Sigmoid colon (tissue), 7 donors: Measurements from ENCODE around the gene DIS3L2. TPM values are rescaled to one million over a fixed set of nuclear protein-coding genes. Genes with fewer than 3 reads are reported as not detected.

Experiments
- DNase-seq: peaks from one replicate; pipeline ENCODE4 v3.0.0-alpha.2; 2019
- H3K27ac ChIP-seq, 4 donors: fragments of 200-600 bp; sonication (generic); one replicate each; pipeline ENCODE4 v1.5.1; 2016 to 2019; ENCODE audit warnings: mild to moderate bottlenecking in 1 of 4
- H3K27me3 ChIP-seq, 3 donors: fragments of 200-600 bp; sonication (generic); one replicate each; pipeline ENCODE4 v1.5.1; 2019; ENCODE audit warnings: mild to moderate bottlenecking in 1 of 3
- H3K36me3 ChIP-seq, 4 donors: fragments of 200-600 bp; sonication (generic); one replicate each; pipeline ENCODE4 v1.5.1; 2016 to 2019
- H3K4me1 ChIP-seq, 4 donors: fragments of 200-600 bp; sonication (generic); one replicate each; pipeline ENCODE4 v1.5.1; 2017 to 2019
- H3K4me3 ChIP-seq, 4 donors: fragments of 200-600 bp; sonication (generic); one replicate each; pipeline ENCODE4 v1.5.1; 2017 to 2019; ENCODE audit warnings: mild to moderate bottlenecking in 2 of 4, moderate library complexity in 1 of 4
- H3K9me3 ChIP-seq, 4 donors: fragments of 200-600 bp in 3 of 4; sonication (generic) in 3 of 4; one replicate each; pipeline versions ENCODE4 v1.5.1 to v1.6.1; 2013 to 2019
- EP300 ChIP-seq, 4 donors: sonication (generic); formaldehyde crosslinking; IDR thresholded peaks; one replicate each; pipeline ENCODE4 v1.6.1; 2017; ENCODE audit warnings: antibody characterized with exemption in 4 of 4
- POLR2A ChIP-seq, 2 donors: fragments of 450-650 bp; IDR thresholded peaks; one replicate each; pipeline ENCODE4 v1.6.1; 2016; ENCODE audit warnings: antibody characterized with exemption in 2 of 2, mild to moderate bottlenecking in 2 of 2, moderate library complexity in 2 of 2
- POLR2AphosphoS5 ChIP-seq, 4 donors: sonication (generic); formaldehyde crosslinking; IDR thresholded peaks; one replicate each; pipeline ENCODE4 v1.6.1; 2017; ENCODE audit warnings: antibody characterized with exemption in 4 of 4
- WGBS, 2 donors: extraction: QIAGEN DNeasy Blood & Tissue Kit; methylation state at CpG; one replicate each; pipeline ENCODE4 v1.1.7; 2013; 5-methylcytosine and 5-hydroxymethylcytosine counted together
- intact Hi-C: fragments of 100-400 bp; cut with DNase I; formaldehyde crosslinking; loops from one replicate; pipeline ENCODE4 v1.15.1; 2023
- polyA plus RNA-seq, 3 donors: library from polyadenylated mRNA; stranded (reverse); fragments of 200-250 nt; gene quantifications; one replicate each; pipeline ENCODE4 v1.2.3, GENCODE V29; 2013
- total RNA-seq, 4 donors: library from RNA; depleted of rRNA; stranded (reverse); fragments of >200 nt; gene quantifications; one replicate each; pipeline ENCODE4 v1.1.0, GENCODE V29; 2016
- TF ChIP-seq, protein P1 (sequence below), 4 experiments: fragments of 450-650 bp in 3 of 4; fragments of 200-600 bp in 1 of 4; IDR thresholded peaks; one replicate each; pipeline ENCODE4 v1.5.1; 2016 to 2019; ENCODE audit warnings: antibody characterized with exemption in 4 of 4, mild to moderate bottlenecking in 3 of 4, moderate library complexity in 2 of 4
- donor health status: healthy with polysubstance abuse.
- donor health status: Bipolar disorder and iron deficiency.
- donor health status: healthy.

Gene DIS3L2
- total and polyA plus RNA-seq, 7 donors = 8.8 to 37.9 (median 22.5) TPM

DNA sequence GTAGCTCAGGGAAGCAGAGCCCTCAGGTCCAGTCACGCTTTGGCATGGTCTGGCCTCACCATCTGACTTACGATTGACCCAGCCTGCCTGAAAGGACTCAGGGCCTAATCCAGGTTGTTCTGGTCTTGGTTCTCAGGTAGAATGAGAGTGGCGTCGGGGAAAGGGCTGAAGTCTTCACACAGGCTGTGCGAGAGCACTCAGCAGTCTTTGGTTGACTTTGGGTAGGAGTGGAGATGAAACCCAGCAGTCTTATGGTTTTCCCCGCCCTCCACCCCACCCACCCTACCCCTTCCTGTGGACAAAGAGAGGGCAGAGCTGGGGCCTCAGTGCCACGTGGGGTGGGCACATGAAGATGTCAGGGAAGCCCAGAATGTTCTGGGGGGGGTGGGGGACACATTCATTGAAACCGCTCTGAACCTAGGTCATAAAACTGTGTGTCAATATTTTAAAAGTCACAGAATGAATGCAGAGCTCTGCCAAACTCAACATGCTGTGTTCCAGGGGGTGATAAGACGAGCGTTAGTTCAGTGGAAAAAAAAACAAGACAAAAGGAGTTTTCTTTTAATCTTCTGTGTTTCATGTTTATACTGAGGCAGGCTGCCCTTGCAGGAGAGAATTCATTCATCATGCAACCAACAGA lies 358.4 kb downstream of the DIS3L2 start:
- H3K27me3 ChIP-seq = no peaks in the 10 kb centered on the region
- peaks cover 0 to 7% (median 2%) of the 10 kb centered on the region in 4 donors for H3K4me1 ChIP-seq
- TF ChIP-seq EP300 (IDR thresholded peaks at IDR 0.05) (no peak), POLR2AphosphoS5 (IDR thresholded peaks at IDR 0.05) (no peak), POLR2A (IDR thresholded peaks at IDR 0.05) (no peak)
- TF ChIP-seq, protein P1, sequence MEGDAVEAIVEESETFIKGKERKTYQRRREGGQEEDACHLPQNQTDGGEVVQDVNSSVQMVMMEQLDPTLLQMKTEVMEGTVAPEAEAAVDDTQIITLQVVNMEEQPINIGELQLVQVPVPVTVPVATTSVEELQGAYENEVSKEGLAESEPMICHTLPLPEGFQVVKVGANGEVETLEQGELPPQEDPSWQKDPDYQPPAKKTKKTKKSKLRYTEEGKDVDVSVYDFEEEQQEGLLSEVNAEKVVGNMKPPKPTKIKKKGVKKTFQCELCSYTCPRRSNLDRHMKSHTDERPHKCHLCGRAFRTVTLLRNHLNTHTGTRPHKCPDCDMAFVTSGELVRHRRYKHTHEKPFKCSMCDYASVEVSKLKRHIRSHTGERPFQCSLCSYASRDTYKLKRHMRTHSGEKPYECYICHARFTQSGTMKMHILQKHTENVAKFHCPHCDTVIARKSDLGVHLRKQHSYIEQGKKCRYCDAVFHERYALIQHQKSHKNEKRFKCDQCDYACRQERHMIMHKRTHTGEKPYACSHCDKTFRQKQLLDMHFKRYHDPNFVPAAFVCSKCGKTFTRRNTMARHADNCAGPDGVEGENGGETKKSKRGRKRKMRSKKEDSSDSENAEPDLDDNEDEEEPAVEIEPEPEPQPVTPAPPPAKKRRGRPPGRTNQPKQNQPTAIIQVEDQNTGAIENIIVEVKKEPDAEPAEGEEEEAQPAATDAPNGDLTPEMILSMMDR (IDR thresholded peaks at IDR 0.05) = no peak
- no peak for DNase-seq
- no peak overlapping the region for H3K27ac ChIP-seq
- no peaks in the 10 kb centered on the region for H3K36me3 ChIP-seq
- WGBS, 2 donors = 31 to 63% methylated on average over 10 of the region's 10 CpGs
- no peaks in the 10 kb centered on the region for H3K9me3 ChIP-seq
- H3K4me3 ChIP-seq = no peak overlapping the region
- intact Hi-C loops = loop anchor here (10.0 kb wide), 1 partner anchor 175 kb away; no protein-coding TSS in a partner anchor

DNA sequence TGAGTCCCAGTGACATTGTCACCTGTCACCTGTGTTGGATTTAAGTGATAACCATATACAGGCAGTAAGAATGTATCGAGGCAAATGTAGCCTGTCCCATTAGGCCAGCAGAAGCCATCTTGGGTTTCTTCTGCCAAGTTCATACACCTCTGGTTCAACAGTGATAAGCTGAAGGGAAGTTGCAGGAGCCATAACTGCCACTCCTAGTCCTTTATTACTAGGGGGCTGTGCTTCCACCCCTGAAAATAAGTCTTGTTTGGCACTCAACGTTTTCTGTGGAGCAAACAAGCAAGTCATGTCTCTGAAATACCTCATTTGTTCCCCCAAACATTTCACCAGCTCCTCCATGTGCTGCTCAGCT lies 358.9 kb downstream of the DIS3L2 start:
- WGBS, 2 donors = 11 to 38% methylated on average over 2 of the region's 2 CpGs
- intact Hi-C loops = loop anchor here (10.0 kb wide), 1 partner anchor 176 kb away; no protein-coding TSS in a partner anchor
- Histone ChIP-seq H3K4me3 (no peak overlapping the region), H3K36me3 (no peaks in the 10 kb centered on the region), H3K9me3 (no peaks in the 10 kb centered on the region), H3K27me3 (no peaks in the 10 kb centered on the region), H3K4me1 (peaks cover 0 to 4% (median 2%) of the 10 kb centered on the region in 4 donors), H3K27ac (no peak overlapping the region)
- DNase-seq = no peak
- TF ChIP-seq, protein P1 (IDR thresholded peaks at IDR 0.05) = no peak
- TF ChIP-seq POLR2A (IDR thresholded peaks at IDR 0.05) (no peak), POLR2AphosphoS5 (IDR thresholded peaks at IDR 0.05) (no peak), EP300 (IDR thresholded peaks at IDR 0.05) (no peak)

DNA sequence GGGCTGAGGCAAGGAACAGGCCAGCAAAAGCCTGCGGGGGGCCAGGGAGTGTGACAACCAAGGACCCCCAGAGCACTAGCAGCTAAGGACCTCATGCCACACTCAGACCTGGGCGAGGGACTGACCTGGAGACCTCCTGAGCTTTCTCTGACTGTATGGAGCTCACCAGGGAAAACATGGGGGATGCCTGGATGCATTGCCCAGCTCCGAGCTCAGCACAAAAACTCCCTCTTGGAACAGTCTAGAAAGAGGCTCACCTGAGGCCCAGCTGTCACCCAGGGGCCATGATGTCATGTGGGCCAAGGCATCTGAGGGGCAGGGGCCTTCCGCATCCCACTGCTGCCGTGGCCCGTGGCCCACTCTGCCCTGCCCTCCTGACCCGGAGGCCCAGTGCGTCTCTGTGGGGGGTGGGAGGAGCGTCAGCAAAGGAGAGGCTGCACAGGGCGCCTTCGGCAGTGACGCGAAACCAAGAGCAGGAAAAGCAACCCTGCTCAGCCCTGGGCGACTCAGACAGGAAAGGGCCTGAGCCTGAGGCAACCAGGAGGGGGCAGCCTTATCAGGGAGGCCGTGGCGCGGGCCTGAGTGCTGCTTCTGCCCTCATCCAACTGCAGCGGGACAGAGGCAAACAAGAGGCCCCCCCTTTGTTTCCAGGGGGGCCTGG lies 359.8 kb downstream of the DIS3L2 start:
- DNase-seq = peak; percentile 37
- no peaks in the 10 kb centered on the region for H3K36me3 ChIP-seq
- H3K27me3 ChIP-seq = no peaks in the 10 kb centered on the region
- intact Hi-C loops = loop anchor here (10.0 kb wide), 1 partner anchor 176 kb away; no protein-coding TSS in a partner anchor
- 83 to 90% methylated on average over 18 of the region's 18 CpGs for WGBS, 2 donors
- no peak overlapping the region for H3K4me3 ChIP-seq
- TF ChIP-seq POLR2A (IDR thresholded peaks at IDR 0.05) = no peak
- no peak for TF ChIP-seq POLR2AphosphoS5 (IDR thresholded peaks at IDR 0.05)
- TF ChIP-seq, protein P1 (IDR thresholded peaks at IDR 0.05) = no peak
- TF ChIP-seq EP300 (IDR thresholded peaks at IDR 0.05) = no peak
- peaks cover 0 to 2% (median under 1%) of the 10 kb centered on the region in 4 donors for H3K4me1 ChIP-seq
- H3K27ac ChIP-seq = no peak overlapping the region
- no peaks in the 10 kb centered on the region for H3K9me3 ChIP-seq

GRCh38 chr2:232321817-232322559 lies 360.5 kb downstream of the DIS3L2 start:
- DNase-seq = peak; percentile 58
- intact Hi-C loops = loop anchor here (10.0 kb wide), 1 partner anchor 177 kb away; no protein-coding TSS in a partner anchor

More at GRCh38 chr2:232321817-232322559, 360.5 kb downstream of the DIS3L2 start:
- H3K4me3 ChIP-seq = no peak overlapping the region
- no peaks in the 10 kb centered on the region for H3K9me3 ChIP-seq
- no peak overlapping the region for H3K27ac ChIP-seq
- no peaks in the 10 kb centered on the region for H3K27me3 ChIP-seq
- TF ChIP-seq EP300 (IDR thresholded peaks at IDR 0.05) (no peak), POLR2A (IDR thresholded peaks at IDR 0.05) (no peak), POLR2AphosphoS5 (IDR thresholded peaks at IDR 0.05) (no peak)
- TF ChIP-seq, protein P1 (IDR thresholded peaks at IDR 0.05) = no peak
- no peaks in the 10 kb centered on the region for H3K4me1 ChIP-seq
- 87 to 95% methylated on average over 9 of the region's 9 CpGs for WGBS, 2 donors
- no peaks in the 10 kb centered on the region for H3K36me3 ChIP-seq
